Body of pancreas (tissue), 4 donors: ENCODE data around the gene CTAG2.

Source experiments
- CTCF ChIP-seq, 7 experiments: fragments of 450-650 bp in 4 of 7; fragments of 200-600 bp in 3 of 7; sonication (generic) in 3 of 7; IDR thresholded peaks; one replicate each; pipeline ENCODE4 v1.5.1; 2016 to 2019; ENCODE audit warnings: antibody characterized with exemption in 7 of 7
- POLR2A ChIP-seq, 3 donors: fragments of 450-650 bp; IDR thresholded peaks; one replicate each; pipeline ENCODE4 v1.6.1; 2016; ENCODE audit warnings: antibody characterized with exemption in 3 of 3, mild to moderate bottlenecking in 2 of 3

GRCh38 chrX:154649503-154650220 is 3.7 kb downstream of the CTAG2 start:
- TF ChIP-seq CTCF (IDR thresholded peaks at IDR 0.05) (no peak), POLR2A (IDR thresholded peaks at IDR 0.05) (no peak)
